Measurements from ENCODE around the gene DGKD.

GRCh38 chr2:233446606-233447305 lies 92.5 kb downstream of the DGKD start:
- TF ChIP-seq CTCF (conservative IDR thresholded peaks at IDR 0.05; ENCODE audit: low read length) = no peak
- TF ChIP-seq EZH2phosphoT487 (IDR thresholded peaks at IDR 0.05; ENCODE audit: borderline replicate concordance) = no peak

Measured in Loucy (cell line).